KMS-11 (cell line): ENCODE results near the gene TRDN.

ENCODE experiments used
- H2AFZ ChIP-seq: fragments of 200-600 bp; sonication (generic); 2 replicates; pipeline ENCODE4 v1.6.1; 2016; ENCODE audit warnings: antibody characterized with exemption, mixed run types, low read depth
- H3K27ac ChIP-seq: fragments of 200-600 bp; sonication (generic); 2 replicates; pipeline ENCODE4 v1.6.1; 2016; ENCODE audit warnings: mild to moderate bottlenecking, mixed run types
- H3K27me3 ChIP-seq: fragments of 200-600 bp; sonication (generic); 2 replicates; pipeline ENCODE4 v1.6.1; 2017; ENCODE audit warnings: mild to moderate bottlenecking, low read depth, mixed run types, moderate library complexity; ENCODE audit not compliant: insufficient read depth
- H3K36me3 ChIP-seq: fragments of 200-600 bp; sonication (generic); 2 replicates; pipeline ENCODE4 v1.6.1; 2017; ENCODE audit warnings: mild to moderate bottlenecking, mixed run types; ENCODE audit not compliant: insufficient read depth
- H3K4me1 ChIP-seq: fragments of 200-600 bp; sonication (generic); 2 replicates; pipeline ENCODE4 v1.6.1; 2016; ENCODE audit warnings: mild to moderate bottlenecking, low read depth, mixed run types; ENCODE audit not compliant: poor library complexity, severe bottlenecking
- H3K4me2 ChIP-seq: fragments of 200-600 bp; sonication (generic); 2 replicates; pipeline ENCODE4 v1.7.0; 2016; ENCODE audit warnings: mild to moderate bottlenecking, mixed run types
- H3K4me3 ChIP-seq: fragments of 200-600 bp; sonication (generic); IDR thresholded peaks from 2 replicates; pipeline ENCODE4 v1.6.1; 2017; ENCODE audit warnings: low read depth, low read length, mixed read lengths; ENCODE audit not compliant: insufficient read depth
- H3K79me2 ChIP-seq: fragments of 200-600 bp; sonication (generic); 2 replicates; pipeline ENCODE4 v1.6.1; 2016; ENCODE audit warnings: low read depth, mixed run types; ENCODE audit not compliant: insufficient read depth
- H3K9ac ChIP-seq: fragments of 200-600 bp; sonication (generic); 2 replicates; pipeline ENCODE4 v1.6.1; 2016; ENCODE audit warnings: mild to moderate bottlenecking, mixed run types
- H4K20me1 ChIP-seq: fragments of 200-600 bp; sonication (generic); 2 replicates; pipeline ENCODE4 v1.6.1; 2016; ENCODE audit warnings: mild to moderate bottlenecking, mixed run types; ENCODE audit not compliant: insufficient read depth
- CTCF ChIP-seq: fragments of 200-600 bp; sonication (generic); conservative IDR thresholded peaks from 2 replicates; pipeline ENCODE4 v1.6.1; 2017; ENCODE audit warnings: low read depth, mild to moderate bottlenecking, antibody characterized with exemption, low read length, moderate library complexity, mixed read lengths

Gene TRDN

GRCh38 chr6:123619156-123619555 is 17.6 kb downstream of the TRDN start:
- H3K4me3 ChIP-seq, result no peak overlapping the region
- TF ChIP-seq CTCF, result no peak

GRCh38 chr6:123616942-123617341 is 19.8 kb downstream of the TRDN start:
- Histone ChIP-seq H3K4me2 (peak overlapping the region; percentile 93), H3K27ac (peak overlapping the region; percentile 33; the same call in 1 of the 2 replicates), H4K20me1 (no peaks in the 10 kb centered on the region), H3K4me1 (peaks cover 28% of the 10 kb centered on the region), H3K79me2 (no peaks in the 10 kb centered on the region), H3K9ac (no peak overlapping the region), H3K27me3 (no peaks in the 10 kb centered on the region), H2AFZ (peak overlapping the region; percentile 38; the same call in 1 of the 2 replicates), H3K4me3 (no peak overlapping the region), H3K36me3 (no peaks in the 10 kb centered on the region)
- TF ChIP-seq CTCF, result no peak

More at GRCh38 chr6:123619156-123619555, 17.6 kb downstream of the TRDN start:
- no peak overlapping the region for H3K27ac ChIP-seq
- no peaks in the 10 kb centered on the region for H4K20me1 ChIP-seq
- H3K79me2 ChIP-seq, result no peaks in the 10 kb centered on the region
- no peak overlapping the region for H3K4me2 ChIP-seq
- H3K9ac ChIP-seq, result no peak overlapping the region
- H2AFZ ChIP-seq, result no peak overlapping the region
- no peaks in the 10 kb centered on the region for H3K27me3 ChIP-seq
- H3K36me3 ChIP-seq, result no peaks in the 10 kb centered on the region
- H3K4me1 ChIP-seq, result peaks cover 42% of the 10 kb centered on the region

GRCh38 chr6:123616016-123616415 is 20.7 kb downstream of the TRDN start:
- H2AFZ ChIP-seq, result no peak overlapping the region
- no peak overlapping the region for H3K9ac ChIP-seq
- H3K4me3 ChIP-seq, result no peak overlapping the region
- H3K4me2 ChIP-seq, result no peak overlapping the region
- H3K4me1 ChIP-seq, result peaks cover 28% of the 10 kb centered on the region
- H3K79me2 ChIP-seq, result no peaks in the 10 kb centered on the region
- no peak overlapping the region for H3K27ac ChIP-seq
- no peaks in the 10 kb centered on the region for H3K27me3 ChIP-seq
- no peak for TF ChIP-seq CTCF
- no peaks in the 10 kb centered on the region for H3K36me3 ChIP-seq
- H4K20me1 ChIP-seq, result no peaks in the 10 kb centered on the region

GRCh38 chr6:123610779-123611178 is 26.0 kb downstream of the TRDN start:
- no peak for TF ChIP-seq CTCF

More at GRCh38 chr6:123610779-123611178, 26.0 kb downstream of the TRDN start:
- H3K36me3 ChIP-seq, result no peaks in the 10 kb centered on the region
- no peak overlapping the region for H3K4me2 ChIP-seq
- H2AFZ ChIP-seq, result no peak overlapping the region
- H3K9ac ChIP-seq, result no peak overlapping the region
- H3K27me3 ChIP-seq, result no peaks in the 10 kb centered on the region
- H3K4me3 ChIP-seq, result no peak overlapping the region
- no peak overlapping the region for H3K27ac ChIP-seq
- no peaks in the 10 kb centered on the region for H4K20me1 ChIP-seq
- no peaks in the 10 kb centered on the region for H3K79me2 ChIP-seq
- peaks cover 4% of the 10 kb centered on the region for H3K4me1 ChIP-seq
